Suprapubic skin (tissue), 4 donors: ENCODE data around the gene DIRAS1.

Source experiments
- EP300 ChIP-seq: sonication (generic); formaldehyde crosslinking; IDR thresholded peaks from one replicate; pipeline ENCODE4 v1.6.1; 2017; ENCODE audit warnings: antibody characterized with exemption
- POLR2A ChIP-seq, 2 donors: fragments of 450-650 bp; IDR thresholded peaks; one replicate each; pipeline ENCODE4 v1.6.1; 2017; ENCODE audit warnings: antibody characterized with exemption in 2 of 2, mild to moderate bottlenecking in 2 of 2, moderate library complexity in 2 of 2
- POLR2AphosphoS5 ChIP-seq, 3 donors: sonication (generic); formaldehyde crosslinking; IDR thresholded peaks; one replicate each; pipeline ENCODE4 v1.6.1; 2017; ENCODE audit warnings: antibody characterized with exemption in 3 of 3
- TF ChIP-seq, protein P1 (sequence below), 2 donors: fragments of 200-600 bp in 1 of 2; fragments of 450-650 bp in 1 of 2; sonication (generic) in 1 of 2; IDR thresholded peaks; one replicate each; pipeline ENCODE4 v1.5.1; 2016 to 2019; ENCODE audit warnings: antibody characterized with exemption in 2 of 2, mild to moderate bottlenecking in 1 of 2, moderate library complexity in 1 of 2

- TF ChIP-seq POLR2A (IDR thresholded peaks at IDR 0.05), result no peak
- TF ChIP-seq, protein P1, sequence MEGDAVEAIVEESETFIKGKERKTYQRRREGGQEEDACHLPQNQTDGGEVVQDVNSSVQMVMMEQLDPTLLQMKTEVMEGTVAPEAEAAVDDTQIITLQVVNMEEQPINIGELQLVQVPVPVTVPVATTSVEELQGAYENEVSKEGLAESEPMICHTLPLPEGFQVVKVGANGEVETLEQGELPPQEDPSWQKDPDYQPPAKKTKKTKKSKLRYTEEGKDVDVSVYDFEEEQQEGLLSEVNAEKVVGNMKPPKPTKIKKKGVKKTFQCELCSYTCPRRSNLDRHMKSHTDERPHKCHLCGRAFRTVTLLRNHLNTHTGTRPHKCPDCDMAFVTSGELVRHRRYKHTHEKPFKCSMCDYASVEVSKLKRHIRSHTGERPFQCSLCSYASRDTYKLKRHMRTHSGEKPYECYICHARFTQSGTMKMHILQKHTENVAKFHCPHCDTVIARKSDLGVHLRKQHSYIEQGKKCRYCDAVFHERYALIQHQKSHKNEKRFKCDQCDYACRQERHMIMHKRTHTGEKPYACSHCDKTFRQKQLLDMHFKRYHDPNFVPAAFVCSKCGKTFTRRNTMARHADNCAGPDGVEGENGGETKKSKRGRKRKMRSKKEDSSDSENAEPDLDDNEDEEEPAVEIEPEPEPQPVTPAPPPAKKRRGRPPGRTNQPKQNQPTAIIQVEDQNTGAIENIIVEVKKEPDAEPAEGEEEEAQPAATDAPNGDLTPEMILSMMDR (IDR thresholded peaks at IDR 0.05), result no peak
- no peak for TF ChIP-seq EP300
- no peak for TF ChIP-seq POLR2AphosphoS5 (IDR thresholded peaks at IDR 0.05)
These were observed 21.6 kb downstream of the DIRAS1 start for GRCh38 chr19:2699413-2700140.
